Heart left ventricle (tissue), 13 donors: ENCODE measurements around the gene EIPR1.

Experiments
- CTCF ChIP-seq, 12 donors: fragments of 200-600 bp; sonication (generic) in 4 of 12; IDR thresholded peaks; one replicate each; pipeline versions ENCODE4 v1.5.0 to v1.8.0; 2018 to 2022; ENCODE audit warnings: antibody characterized with exemption in 12 of 12, mild to moderate bottlenecking in 5 of 12
- POLR2A ChIP-seq, 2 donors: fragments of 450-650 bp; IDR thresholded peaks; one replicate each; pipeline ENCODE4 v1.6.1; 2017; ENCODE audit warnings: antibody characterized with exemption in 2 of 2, mild to moderate bottlenecking in 2 of 2, moderate library complexity in 2 of 2
- donor health status: ischemic (EF 13 %, LVEDD 7.1; RV severe dilation, severe dysfunction).
- donor health status: DM: no; HTN: yes; CAD: no.
- donor health status: DM: no; HTN: no; CAD: no.
- donor health status: ischemic (EF 25% LVEDD 6.9; RV normal size, moderate dysfunction).
- donor health status: ischemic (EF 25% LVEDD 5.7; RV mildly dilated, moderate dysfunction).
- donor health status: ischemic (EF 35%, LVEDD 5.7; RV mildly dilated, moderate dysfunction).
- donor health status: nonischemic (EF 11% LVEDD 7.7; RV severe dilation, severe dysfunction).
- donor health status: DM: yes; HTN: yes; CAD: no.
- donor health status: PGD.
- donor health status: ischemic (EF 29% LVEDD 5.4; RV normal size, mild dysfunction).
- donor health status: nonischemic (EF 23%, LVEDD 6.1; RV moderate dilation, normal function).

- TF ChIP-seq POLR2A (IDR thresholded peaks at IDR 0.05) (no peak), CTCF (IDR thresholded peaks at IDR 0.05) (no peak)
Observed at GRCh38 chr2:3214806-3215404, 162.7 kb downstream of the EIPR1 start.
